HEK293 (cell line): ENCODE measurements around the gene AMPD2.
A peak's percentile ranks its signal among the peaks of the same experiment; 100 is the strongest.

Experiments used
- FEZF1 ChIP-seq: fragments of 450-650 bp; formaldehyde crosslinking; IDR thresholded peaks from 2 replicates; pipeline ENCODE4 v1.5.1; 2016; ENCODE audit warnings: missing biosample characterization, missing genetic modification characterization
- HOXA7 ChIP-seq: sonication (generic); formaldehyde crosslinking; IDR thresholded peaks from 2 replicates; pipeline ENCODE4 v1.8.1; 2022; ENCODE audit warnings: missing genetic modification reagents, borderline replicate concordance
- KLF1 ChIP-seq: fragments of 450-650 bp; formaldehyde crosslinking; IDR thresholded peaks from 2 replicates; pipeline ENCODE4 v1.5.1; 2016; ENCODE audit warnings: missing biosample characterization, missing genetic modification characterization
- KLF17 ChIP-seq: fragments of 450-650 bp; formaldehyde crosslinking; IDR thresholded peaks from 2 replicates; pipeline ENCODE4 v1.5.1; 2016; ENCODE audit warnings: missing biosample characterization, missing genetic modification characterization
- MEIS1 ChIP-seq: sonication (generic); formaldehyde crosslinking; IDR thresholded peaks from 2 replicates; pipeline ENCODE4 v1.8.1; 2022; ENCODE audit warnings: missing genetic modification reagents, mild to moderate bottlenecking, borderline replicate concordance
- PRDM1 ChIP-seq: fragments of 450-650 bp; formaldehyde crosslinking; IDR thresholded peaks from 2 replicates; pipeline ENCODE4; 2016; ENCODE audit warnings: missing biosample characterization, missing genetic modification characterization
- SALL2 ChIP-seq: fragments of 450-650 bp; formaldehyde crosslinking; IDR thresholded peaks from 2 replicates; pipeline ENCODE4 v1.5.0; 2017; ENCODE audit warnings: missing biosample characterization, mild to moderate bottlenecking, missing genetic modification characterization, borderline replicate concordance
- YY1 ChIP-seq: fragments of 450-650 bp; formaldehyde crosslinking; IDR thresholded peaks from 2 replicates; pipeline ENCODE4 v1.5.1; 2018; ENCODE audit warnings: missing biosample characterization, missing genetic modification characterization
- ZBTB21 ChIP-seq: fragments of 450-650 bp; formaldehyde crosslinking; IDR thresholded peaks from 2 replicates; pipeline ENCODE4 v1.5.1; 2017; ENCODE audit warnings: missing biosample characterization, missing genetic modification characterization
- ZNF10 ChIP-seq: fragments of 450-650 bp; formaldehyde crosslinking; IDR thresholded peaks from 2 replicates; pipeline ENCODE4 v1.5.1; 2017; ENCODE audit warnings: missing biosample characterization, missing genetic modification characterization
- ZNF140 ChIP-seq: fragments of 450-650 bp; formaldehyde crosslinking; IDR thresholded peaks from 2 replicates; pipeline ENCODE4 v1.5.1; 2016; ENCODE audit warnings: missing biosample characterization, missing genetic modification characterization
- ZNF148 ChIP-seq: fragments of 450-650 bp; formaldehyde crosslinking; IDR thresholded peaks from 2 replicates; pipeline ENCODE4 v1.5.0; 2017; ENCODE audit warnings: missing biosample characterization, missing genetic modification characterization, borderline replicate concordance
- ZNF155 ChIP-seq: fragments of 450-650 bp; formaldehyde crosslinking; IDR thresholded peaks from 2 replicates; pipeline ENCODE4 v1.5.1; 2016; ENCODE audit warnings: missing biosample characterization, missing genetic modification characterization
- ZNF157 ChIP-seq: fragments of 450-650 bp; formaldehyde crosslinking; IDR thresholded peaks from 2 replicates; pipeline ENCODE4 v1.5.1; 2016; ENCODE audit warnings: missing biosample characterization, missing genetic modification characterization
- ZNF311 ChIP-seq: fragments of 450-650 bp; formaldehyde crosslinking; IDR thresholded peaks from 2 replicates; pipeline ENCODE4 v1.5.1; 2017; ENCODE audit warnings: missing biosample characterization, missing genetic modification characterization, borderline replicate concordance
- ZNF324 ChIP-seq: fragments of 450-650 bp; formaldehyde crosslinking; IDR thresholded peaks from 2 replicates; pipeline ENCODE4 v1.5.1; 2016; ENCODE audit warnings: missing biosample characterization, missing genetic modification characterization
- ZNF341 ChIP-seq: fragments of 450-650 bp; formaldehyde crosslinking; IDR thresholded peaks from 2 replicates; pipeline ENCODE4; 2016; ENCODE audit warnings: low read depth, missing biosample characterization, missing genetic modification characterization
- ZNF518A ChIP-seq: fragments of 450-650 bp; formaldehyde crosslinking; conservative IDR thresholded peaks from 2 replicates; pipeline ENCODE4 v1.5.1; 2016; ENCODE audit warnings: low read depth, missing biosample characterization, missing genetic modification characterization
- ZNF561 ChIP-seq: fragments of 450-650 bp; IDR thresholded peaks from 2 replicates; pipeline ENCODE4 v1.5.1; 2018; ENCODE audit warnings: missing biosample characterization, missing genetic modification characterization, borderline replicate concordance
- ZNF658 ChIP-seq: fragments of 450-650 bp; formaldehyde crosslinking; IDR thresholded peaks from 2 replicates; pipeline ENCODE4; 2016; ENCODE audit warnings: missing biosample characterization, missing genetic modification characterization
- ZNF670 ChIP-seq: fragments of 450-650 bp; formaldehyde crosslinking; IDR thresholded peaks from 2 replicates; pipeline ENCODE4 v1.5.1; 2016; ENCODE audit warnings: missing biosample characterization, missing genetic modification characterization, low read depth
- ZNF76 ChIP-seq: fragments of 450-650 bp; formaldehyde crosslinking; IDR thresholded peaks from 2 replicates; pipeline ENCODE4; 2016; ENCODE audit warnings: low read depth, missing biosample characterization, missing genetic modification characterization, borderline replicate concordance
- ZNF776 ChIP-seq: fragments of 450-650 bp; formaldehyde crosslinking; IDR thresholded peaks from 2 replicates; pipeline ENCODE4 v1.5.0; 2017; ENCODE audit warnings: missing biosample characterization, missing genetic modification characterization, borderline replicate concordance
- TF ChIP-seq, protein P1 (sequence below): fragments of 450-650 bp; IDR thresholded peaks from 2 replicates; pipeline ENCODE4 v1.5.1; 2018; ENCODE audit warnings: missing biosample characterization, missing genetic modification characterization
- TF ChIP-seq, protein P2 (sequence below): fragments of 450-650 bp; formaldehyde crosslinking; IDR thresholded peaks from 2 replicates; pipeline ENCODE4 v1.5.1; 2016; ENCODE audit warnings: missing biosample characterization, missing genetic modification characterization
- TF ChIP-seq, protein P3 (sequence below): fragments of 450-650 bp; formaldehyde crosslinking; IDR thresholded peaks from 2 replicates; pipeline ENCODE4 v1.5.1; 2016; ENCODE audit warnings: missing biosample characterization, missing genetic modification characterization

The AMPD2 gene

DNA sequence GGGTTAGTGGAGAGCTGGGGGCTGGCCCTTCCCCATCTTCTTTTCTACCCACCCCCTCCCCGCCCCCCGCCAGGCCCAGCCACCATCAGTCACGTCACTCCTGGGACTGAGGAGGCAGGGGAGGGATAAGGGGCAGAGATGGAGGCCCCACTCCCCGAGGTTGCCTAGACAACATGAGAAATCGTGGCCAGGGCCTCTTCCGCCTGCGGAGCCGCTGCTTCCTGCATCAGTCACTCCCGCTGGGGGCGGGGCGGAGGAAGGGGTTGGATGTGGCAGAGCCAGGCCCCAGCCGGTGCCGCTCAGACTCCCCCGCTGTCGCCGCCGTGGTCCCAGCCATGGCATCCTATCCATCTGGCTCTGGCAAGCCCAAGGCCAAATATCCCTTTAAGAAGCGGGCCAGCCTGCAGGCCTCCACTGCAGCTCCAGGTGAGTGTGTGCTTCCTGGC lies 1.2 kb downstream of the AMPD2 start (continued):
- no peak for TF ChIP-seq KLF17 (tag by site-specific recombination)
- TF ChIP-seq ZNF76 (tag by site-specific recombination), result no peak
- no peak for TF ChIP-seq ZNF324 (tag by site-specific recombination)
- TF ChIP-seq PRDM1 (tag by site-specific recombination), result no peak
- no peak for TF ChIP-seq ZBTB21
- no peak for TF ChIP-seq ZNF10 (tag by site-specific recombination)
- TF ChIP-seq ZNF518A (tag by site-specific recombination), result 0 out of 2 replicates have a peak, but pooled peaks have one; percentile 19
- TF ChIP-seq, protein P1, sequence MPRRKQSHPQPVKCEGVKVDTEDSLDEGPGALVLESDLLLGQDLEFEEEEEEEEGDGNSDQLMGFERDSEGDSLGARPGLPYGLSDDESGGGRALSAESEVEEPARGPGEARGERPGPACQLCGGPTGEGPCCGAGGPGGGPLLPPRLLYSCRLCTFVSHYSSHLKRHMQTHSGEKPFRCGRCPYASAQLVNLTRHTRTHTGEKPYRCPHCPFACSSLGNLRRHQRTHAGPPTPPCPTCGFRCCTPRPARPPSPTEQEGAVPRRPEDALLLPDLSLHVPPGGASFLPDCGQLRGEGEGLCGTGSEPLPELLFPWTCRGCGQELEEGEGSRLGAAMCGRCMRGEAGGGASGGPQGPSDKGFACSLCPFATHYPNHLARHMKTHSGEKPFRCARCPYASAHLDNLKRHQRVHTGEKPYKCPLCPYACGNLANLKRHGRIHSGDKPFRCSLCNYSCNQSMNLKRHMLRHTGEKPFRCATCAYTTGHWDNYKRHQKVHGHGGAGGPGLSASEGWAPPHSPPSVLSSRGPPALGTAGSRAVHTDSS (tag by site-specific recombination), result no peak
- TF ChIP-seq FEZF1, result no peak
- TF ChIP-seq, protein P2, sequence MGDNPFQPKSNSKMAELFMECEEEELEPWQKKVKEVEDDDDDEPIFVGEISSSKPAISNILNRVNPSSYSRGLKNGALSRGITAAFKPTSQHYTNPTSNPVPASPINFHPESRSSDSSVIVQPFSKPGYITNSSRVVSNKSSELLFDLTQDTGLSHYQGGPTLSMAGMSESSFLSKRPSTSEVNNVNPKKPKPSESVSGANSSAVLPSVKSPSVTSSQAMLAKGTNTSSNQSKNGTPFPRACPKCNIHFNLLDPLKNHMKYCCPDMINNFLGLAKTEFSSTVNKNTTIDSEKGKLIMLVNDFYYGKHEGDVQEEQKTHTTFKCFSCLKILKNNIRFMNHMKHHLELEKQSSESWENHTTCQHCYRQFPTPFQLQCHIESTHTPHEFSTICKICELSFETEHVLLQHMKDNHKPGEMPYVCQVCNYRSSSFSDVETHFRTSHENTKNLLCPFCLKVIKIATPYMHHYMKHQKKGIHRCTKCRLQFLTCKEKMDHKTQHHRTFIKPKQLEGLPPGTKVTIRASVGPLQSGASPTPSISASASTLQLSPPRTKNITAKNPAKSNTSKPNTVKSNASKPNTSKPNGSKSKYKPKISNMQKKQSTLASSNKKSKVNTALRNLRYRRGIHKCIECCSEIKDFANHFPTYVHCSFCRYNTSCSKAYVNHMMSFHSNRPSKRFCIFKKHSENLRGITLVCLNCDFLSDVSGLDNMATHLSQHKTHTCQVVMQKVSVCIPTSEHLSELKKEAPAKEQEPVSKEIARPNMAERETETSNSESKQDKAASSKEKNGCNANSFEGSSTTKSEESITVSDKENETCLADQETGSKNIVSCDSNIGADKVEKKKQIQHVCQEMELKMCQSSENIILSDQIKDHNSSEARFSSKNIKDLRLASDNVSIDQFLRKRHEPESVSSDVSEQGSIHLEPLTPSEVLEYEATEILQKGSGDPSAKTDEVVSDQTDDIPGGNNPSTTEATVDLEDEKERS (tag by site-specific recombination), result no peak
- no peak for TF ChIP-seq ZNF148
- no peak for TF ChIP-seq HOXA7 (CRISPR knock-in tag)
- TF ChIP-seq ZNF776, result no peak
- TF ChIP-seq ZNF157 (tag by site-specific recombination), result no peak
- TF ChIP-seq ZNF658, result no peak
- no peak for TF ChIP-seq MEIS1
- TF ChIP-seq YY1, result no peak
- TF ChIP-seq, protein P3, sequence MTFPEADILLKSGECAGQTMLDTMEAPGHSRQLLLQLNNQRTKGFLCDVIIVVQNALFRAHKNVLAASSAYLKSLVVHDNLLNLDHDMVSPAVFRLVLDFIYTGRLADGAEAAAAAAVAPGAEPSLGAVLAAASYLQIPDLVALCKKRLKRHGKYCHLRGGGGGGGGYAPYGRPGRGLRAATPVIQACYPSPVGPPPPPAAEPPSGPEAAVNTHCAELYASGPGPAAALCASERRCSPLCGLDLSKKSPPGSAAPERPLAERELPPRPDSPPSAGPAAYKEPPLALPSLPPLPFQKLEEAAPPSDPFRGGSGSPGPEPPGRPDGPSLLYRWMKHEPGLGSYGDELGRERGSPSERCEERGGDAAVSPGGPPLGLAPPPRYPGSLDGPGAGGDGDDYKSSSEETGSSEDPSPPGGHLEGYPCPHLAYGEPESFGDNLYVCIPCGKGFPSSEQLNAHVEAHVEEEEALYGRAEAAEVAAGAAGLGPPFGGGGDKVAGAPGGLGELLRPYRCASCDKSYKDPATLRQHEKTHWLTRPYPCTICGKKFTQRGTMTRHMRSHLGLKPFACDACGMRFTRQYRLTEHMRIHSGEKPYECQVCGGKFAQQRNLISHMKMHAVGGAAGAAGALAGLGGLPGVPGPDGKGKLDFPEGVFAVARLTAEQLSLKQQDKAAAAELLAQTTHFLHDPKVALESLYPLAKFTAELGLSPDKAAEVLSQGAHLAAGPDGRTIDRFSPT, result peak; percentile 70; the same call in 1 of the 2 replicates
- no peak for TF ChIP-seq ZNF311
- TF ChIP-seq ZNF561 (tag by site-specific recombination), result no peak
- no peak for TF ChIP-seq ZNF140 (tag by site-specific recombination)
- TF ChIP-seq SALL2 (tag by site-specific recombination), result no peak
- TF ChIP-seq ZNF670, result no peak
- TF ChIP-seq ZNF341, result peak; percentile 76
- no peak for TF ChIP-seq ZNF155 (tag by site-specific recombination)
- TF ChIP-seq KLF1 (tag by site-specific recombination), result no peak
